ENCODE measurements around the gene PODXL2.
"Not testable (repeated sequence)": the region's sequence is repeated elsewhere in the genome, so short reads cannot be mapped to it uniquely, and the experiment has no call there.

The PODXL2 gene

GRCh38 chr3:127690106-127690505 lies 61.1 kb downstream of the PODXL2 start:
- DNase-seq (ENCODE audit: low spot score), result no peak

- peak; percentile 56 for DNase-seq (ENCODE audit: low spot score)
These were observed 62.0 kb downstream of the PODXL2 start for GRCh38 chr3:127690823-127691452.

GRCh38 chr3:127691489-127691888 lies 62.5 kb downstream of the PODXL2 start:
- DNase-seq (ENCODE audit: low spot score), result no peak

- DNase-seq (ENCODE audit: low spot score), result no peak
These were observed 63.0 kb downstream of the PODXL2 start for GRCh38 chr3:127691974-127692373.

- no peak for DNase-seq (ENCODE audit: low spot score)
These were observed 63.7 kb downstream of the PODXL2 start for GRCh38 chr3:127692501-127693335.

GRCh38 chr3:127693336-127693843 lies 64.4 kb downstream of the PODXL2 start:
- DNase-seq (ENCODE audit: low spot score), result no peak

GRCh38 chr3:127694467-127695215 lies 65.7 kb downstream of the PODXL2 start:
- DNase-seq (ENCODE audit: low spot score), result peak; percentile 64

GRCh38 chr3:127697551-127698240 lies 68.7 kb downstream of the PODXL2 start:
- peak; percentile 86 for DNase-seq (ENCODE audit: low spot score)

GRCh38 chr3:127698286-127698685 lies 69.3 kb downstream of the PODXL2 start:
- DNase-seq (ENCODE audit: low spot score), result no peak

GRCh38 chr3:127698691-127699415 lies 69.9 kb downstream of the PODXL2 start:
- no peak for DNase-seq (ENCODE audit: low spot score)

- DNase-seq (ENCODE audit: low spot score), result peak; percentile 39
These were observed 70.7 kb downstream of the PODXL2 start for GRCh38 chr3:127699416-127700300.

GRCh38 chr3:127700406-127700805 lies 71.4 kb downstream of the PODXL2 start:
- DNase-seq (ENCODE audit: low spot score), result no peak

- DNase-seq (ENCODE audit: low spot score), result peak; percentile 64
These were observed 72.4 kb downstream of the PODXL2 start for GRCh38 chr3:127701280-127701911.

GRCh38 chr3:127702151-127702578 lies 73.2 kb downstream of the PODXL2 start:
- DNase-seq (ENCODE audit: low spot score), result peak; percentile 93

- DNase-seq (ENCODE audit: low spot score), result not testable (repeated sequence)
These were observed 75.9 kb downstream of the PODXL2 start for GRCh38 chr3:127704840-127705239.

- no peak for DNase-seq (ENCODE audit: low spot score)
These were observed 77.3 kb downstream of the PODXL2 start for GRCh38 chr3:127706312-127706711.

GRCh38 chr3:127706785-127707351 lies 77.9 kb downstream of the PODXL2 start:
- DNase-seq (ENCODE audit: low spot score), result peak; percentile 50

- no peak for DNase-seq (ENCODE audit: low spot score)
These were observed 78.9 kb downstream of the PODXL2 start for GRCh38 chr3:127707851-127708411.

GRCh38 chr3:127708837-127709236 lies 79.9 kb downstream of the PODXL2 start:
- DNase-seq (ENCODE audit: low spot score), result no peak
